GM21529 (cell line): ENCODE results near the gene GGT7.

ENCODE experiments used
- ATAC-seq: cut with Tn5 transposase; IDR thresholded peaks from one replicate; pipeline ENCODE4 v1.9.1; 2021; ENCODE audit not compliant: unreplicated experiment

GGT7 gene

GRCh38 chr20:34797012-34797995 lies 75.4 kb downstream of the GGT7 start:
- no peak for ATAC-seq
